Endothelial cell of umbilical vein (primary cell): Measurements from ENCODE around the gene CPSF4. TPM values are rescaled to one million over a fixed set of nuclear protein-coding genes. Genes with fewer than 3 reads are reported as not detected.

Experiments
- BruUV-seq: library from RNA; stranded (reverse); fragments of 400-500 nt; replicated peaks from 2 replicates; lab custom pipeline; 2021; lab: Mats Ljungman, UMichigan
- CTCF ChIA-PET: fragments of 300-600, 350-600 bp; sonication (Branson Sonifier 250); formaldehyde crosslinking; loops from one replicate; lab custom pipeline; 2021; ENCODE audit warnings: antibody characterized with exemption, inconsistent platforms; lab: Charles Lee
- POLR2A ChIA-PET: fragments of 300-600, 350-600 bp; sonication (Branson Sonifier 250); formaldehyde crosslinking; loops from one replicate; lab custom pipeline; 2021; ENCODE audit warnings: antibody characterized with exemption, inconsistent platforms; lab: Charles Lee
- DNase-seq: peaks from one replicate; pipeline ENCODE4 v3.0.0-alpha.2; 2011; ENCODE audit warnings: low read depth, low spot score
- FAIRE-seq: peaks from 2 replicates; lab custom pipeline; 2011; peaks lifted over from hg19 to GRCh38; lab: Jason Lieb, UNC
- H2AFZ ChIP-seq: 2 replicates; pipeline ENCODE4 v1.6.0; 2012; ENCODE audit warnings: low read depth, low read length, control low read depth, inconsistent platforms
- H3K27ac ChIP-seq: 2 replicates; pipeline ENCODE4 v1.5.1; 2011; ENCODE audit warnings: low read depth, mild to moderate bottlenecking, control low read depth, low read length, moderate library complexity; ENCODE audit not compliant: insufficient read depth
- H3K27me3 ChIP-seq, 2 experiments: 2 replicates each; pipeline versions ENCODE4 v1.6.0 to v1.6.1; 2011; ENCODE audit warnings: low read length in 2 of 2, mixed read lengths in 1 of 2; ENCODE audit not compliant: control insufficient read depth in 2 of 2, insufficient read depth in 2 of 2
- H3K36me3 ChIP-seq, 2 experiments: 2 replicates in 1 of 2; 3 replicates in 1 of 2; pipeline ENCODE4 v1.5.1; 2011; ENCODE audit warnings: low read length in 2 of 2, mild to moderate bottlenecking in 1 of 2, moderate library complexity in 1 of 2; ENCODE audit not compliant: control insufficient read depth in 2 of 2, insufficient read depth in 2 of 2; ENCODE audit errors: extremely low read depth in 1 of 2
- H3K4me1 ChIP-seq: 3 replicates; pipeline ENCODE4 v1.5.1; 2011; ENCODE audit warnings: mild to moderate bottlenecking, low read length; ENCODE audit not compliant: control insufficient read depth, insufficient read depth; ENCODE audit errors: extremely low read depth
- H3K4me2 ChIP-seq: 2 replicates; pipeline ENCODE4 v1.6.1; 2011; ENCODE audit warnings: low read length, control low read depth, mixed read lengths; ENCODE audit not compliant: insufficient read depth
- H3K4me3 ChIP-seq, 3 experiments: fragments of 200-600 bp in 1 of 3; sonication (generic), shearing (Covaris generic) in 1 of 3; replicated peaks in 1 of 3; 2 replicates each; pipeline ENCODE4 v1.5.1; 2011 to 2016; ENCODE audit warnings: control low read depth in 3 of 3, low read length in 3 of 3, mild to moderate bottlenecking in 2 of 3, inconsistent platforms in 1 of 3, low read depth in 1 of 3, moderate library complexity in 1 of 3; ENCODE audit not compliant: insufficient read depth in 1 of 3
- H3K79me2 ChIP-seq: 2 replicates; pipeline ENCODE4 v1.6.0; 2012; ENCODE audit warnings: low read length, inconsistent platforms; ENCODE audit not compliant: control insufficient read depth, insufficient read depth
- H3K9ac ChIP-seq: replicated peaks from 2 replicates; pipeline ENCODE3; 2011; ENCODE audit warnings: low read length, control low read depth; ENCODE audit not compliant: insufficient read depth; ENCODE audit errors: extremely low read depth
- H3K9me1 ChIP-seq: replicated peaks from 3 replicates; pipeline ENCODE4 v1.6.0; 2011; ENCODE audit warnings: mild to moderate bottlenecking, low read length; ENCODE audit not compliant: control insufficient read depth, insufficient read depth; ENCODE audit errors: extremely low read depth
- H3K9me3 ChIP-seq: replicated peaks from 2 replicates; pipeline ENCODE4 v1.5.1; 2012; ENCODE audit warnings: low read length, inconsistent platforms; ENCODE audit not compliant: control insufficient read depth, insufficient read depth
- H4K20me1 ChIP-seq: replicated peaks from 2 replicates; pipeline ENCODE3; 2011; ENCODE audit warnings: mild to moderate bottlenecking, low read length; ENCODE audit not compliant: control insufficient read depth, insufficient read depth; ENCODE audit errors: extremely low read depth
- CTCF ChIP-seq, 2 donors: IDR thresholded peaks; 1 replicate in 1 of 2; 2 replicates in 1 of 2; pipeline ENCODE4 v1.5.1; 2011; ENCODE audit warnings: low read length in 2 of 2, mild to moderate bottlenecking in 2 of 2, moderate library complexity in 2 of 2, control low read depth in 1 of 2, inconsistent platforms in 1 of 2, low read depth in 1 of 2; ENCODE audit not compliant: insufficient read depth in 1 of 2; ENCODE audit errors: extremely low read depth in 1 of 2
- EZH2 ChIP-seq: IDR thresholded peaks from 2 replicates; pipeline ENCODE4 v1.6.1; 2012; ENCODE audit warnings: borderline replicate concordance, low read depth, mild to moderate bottlenecking, moderate library complexity, low read length, inconsistent platforms; ENCODE audit not compliant: severe bottlenecking
- GATA2 ChIP-seq: IDR thresholded peaks from 2 replicates; pipeline ENCODE4 v1.7.0; 2011; ENCODE audit warnings: low read depth, mild to moderate bottlenecking, moderate library complexity, mixed read lengths, low read length; ENCODE audit not compliant: insufficient read length, insufficient read depth
- JUN ChIP-seq: IDR thresholded peaks from 2 replicates; pipeline ENCODE4 v1.6.1; 2011; ENCODE audit warnings: borderline replicate concordance, low read depth; ENCODE audit not compliant: insufficient read length, insufficient read depth
- MAX ChIP-seq: IDR thresholded peaks from 2 replicates; pipeline ENCODE4 v1.6.1; 2011; ENCODE audit not compliant: insufficient read depth, insufficient read length
- MYC ChIP-seq: IDR thresholded peaks from one replicate; pipeline ENCODE4 v1.6.1; 2011; ENCODE audit warnings: mild to moderate bottlenecking, low read depth, low read length
- POLR2A ChIP-seq: IDR thresholded peaks from 2 replicates; pipeline ENCODE4 v1.6.1; 2012; ENCODE audit warnings: low read depth, mild to moderate bottlenecking, control low read depth, low read length
- POLR2AphosphoS5 ChIP-seq: IDR thresholded peaks from 2 replicates; pipeline ENCODE4 v1.6.1; 2012; ENCODE audit warnings: low read depth, mild to moderate bottlenecking, control low read depth, low read length, moderate library complexity; ENCODE audit not compliant: insufficient read depth
- dilution Hi-C: fragments of 300-500 bp; cut with MboI; formaldehyde crosslinking; loops from one replicate; pipeline ENCODE4 v1.15.0; 2019; ENCODE audit warnings: low sequenced_read_pairs; ENCODE audit not compliant: extremely low pct_ligation_motif_present
- intact Hi-C: fragments of 100-400 bp; cut with micrococcal nuclease; formaldehyde crosslinking; loops from one replicate; pipeline ENCODE4 v1.10.0; 2022
- polyA plus RNA-seq, 4 experiments: library from polyadenylated mRNA; depleted of rRNA in 3 of 4; stranded (reverse) in 3 of 4; unstranded in 1 of 4; fragments of >200 nt; gene quantifications; 2 replicates each; pipeline versions ENCODE4 v1.2.1 to v1.2.3, GENCODE V29; 2011 to 2012; ENCODE audit warnings: missing spikeins in 1 of 4
- total RNA-seq: library from RNA; stranded (reverse); gene quantifications from 2 replicates; pipeline ENCODE4 v1.2.3, GENCODE V29; 2021

CPSF4 gene
- total and polyA plus RNA-seq, 2 donors (not counting 3 experiments of a cell fraction or from before 2014, with no cell fraction given), result 51.5 to 53.0 TPM

- no TSS peak for BruUV-seq
- no peaks in the 10 kb centered on the region for H3K4me1 ChIP-seq
- H3K4me2 ChIP-seq, result no peak overlapping the region
- FAIRE-seq, result peak; percentile 40
- peak; percentile 17 for DNase-seq
- no peak for TF ChIP-seq MAX
- peak; percentile 25 to 27 for TF ChIP-seq CTCF (IDR thresholded peaks at IDR 0.05; ENCODE audit: extremely low read depth in 1 of 2, insufficient read depth in 1 of 2, low read depth in 1 of 2, low read length in 2 of 2)
- peak; percentile 5 for TF ChIP-seq POLR2AphosphoS5
- TF ChIP-seq JUN, result no peak
- TF ChIP-seq GATA2, result no peak
- CTCF ChIA-PET, result interaction anchor here (0.6 to 2.3 kb wide), 2 partner anchors 152 to 157 kb away, joined by 3 to 8 read pairs; partner anchors contain the start of gene ZSCAN25
- peaks cover 3 to 42% of the 10 kb centered on the region in 2 experiments for H3K36me3 ChIP-seq
- POLR2A ChIA-PET, result no interaction called here
- intact Hi-C loops, result no loop called here
- H3K79me2 ChIP-seq, result peaks cover 57% of the 10 kb centered on the region
- H3K27ac ChIP-seq, result no peak overlapping the region
- dilution Hi-C loops, result no loop called here
- H4K20me1 ChIP-seq, result no peaks in the 10 kb centered on the region
- no peak overlapping the region for H3K9ac ChIP-seq
- H2AFZ ChIP-seq, result no peak overlapping the region
- H3K9me3 ChIP-seq, result no peaks in the 10 kb centered on the region
- H3K9me1 ChIP-seq, result no peaks in the 10 kb centered on the region
- H3K27me3 ChIP-seq, result no peaks in the 10 kb centered on the region
- H3K4me3 ChIP-seq, result no peak overlapping the region
Observed at GRCh38 chr7:99459087-99459486, 20.3 kb downstream of the CPSF4 start.

GRCh38 chr7:99460651-99461050, 21.9 kb downstream of the CPSF4 start:
- dilution Hi-C loops, result no loop called here
- Histone ChIP-seq H3K27me3 (no peaks in the 10 kb centered on the region), H3K36me3 (peaks cover 3 to 36% of the 10 kb centered on the region in 2 experiments)

More at GRCh38 chr7:99460651-99461050, 21.9 kb downstream of the CPSF4 start:
- TF ChIP-seq EZH2, result no peak
- no peak for TF ChIP-seq POLR2A
- no peak for TF ChIP-seq MYC
- TF ChIP-seq JUN, result no peak
- no peak for TF ChIP-seq POLR2AphosphoS5
- TF ChIP-seq MAX, result no peak
- Histone ChIP-seq H3K4me3 (no peak overlapping the region), H3K9ac (no peak overlapping the region), H2AFZ (no peak overlapping the region), H3K4me2 (no peak overlapping the region), H3K9me1 (no peaks in the 10 kb centered on the region), H3K27ac (no peak overlapping the region), H4K20me1 (no peaks in the 10 kb centered on the region), H3K79me2 (peaks cover 72% of the 10 kb centered on the region), H3K9me3 (no peaks in the 10 kb centered on the region), H3K4me1 (peaks cover 9% of the 10 kb centered on the region)
- DNase-seq (no peak), FAIRE-seq (no peak)
- no TSS peak for BruUV-seq
- ChIA-PET CTCF (interaction anchor here (1.1 to 2.3 kb wide), 2 partner anchors 14 to 156 kb away, joined by 4 to 8 read pairs; partner anchors contain the start of gene ZSCAN25), POLR2A (no interaction called here)
- intact Hi-C loops, result no loop called here
